CD4-positive, alpha-beta T cell treated with Interleukin-12 subunit alpha and Interleukin-12 subunit beta, for 1 hour (primary cell): Measurements from ENCODE around the gene PIK3CA.
"Not testable (repeated sequence)": the region's sequence is repeated elsewhere in the genome, so short reads cannot be mapped to it uniquely, and the experiment has no call there.

Experiments
- DNase-seq: peaks from one replicate; pipeline ENCODE4 v3.0.0-alpha.2; 2020

Gene PIK3CA

GRCh38 chr3:179265875-179266274 lies 117.7 kb downstream of the PIK3CA start:
- DNase-seq = no peak

- no peak for DNase-seq
Observed at GRCh38 chr3:179266701-179267211, 118.6 kb downstream of the PIK3CA start.

- DNase-seq = no peak
Observed at GRCh38 chr3:179268400-179269051, 120.4 kb downstream of the PIK3CA start.

GRCh38 chr3:179269152-179269707 lies 121.1 kb downstream of the PIK3CA start:
- no peak for DNase-seq

GRCh38 chr3:179272385-179272784 lies 124.2 kb downstream of the PIK3CA start:
- no peak for DNase-seq

GRCh38 chr3:179274434-179274833 lies 126.3 kb downstream of the PIK3CA start:
- not testable (repeated sequence) for DNase-seq

GRCh38 chr3:179276001-179276400 lies 127.8 kb downstream of the PIK3CA start:
- DNase-seq = no peak

- DNase-seq = no peak
Observed at GRCh38 chr3:179276743-179277142, 128.6 kb downstream of the PIK3CA start.

- no peak for DNase-seq
Observed at GRCh38 chr3:179278151-179278550, 130.0 kb downstream of the PIK3CA start.

- no peak for DNase-seq
Observed at GRCh38 chr3:179278932-179279693, 131.0 kb downstream of the PIK3CA start.

GRCh38 chr3:179279837-179280236 lies 131.7 kb downstream of the PIK3CA start:
- DNase-seq = no peak

GRCh38 chr3:179281825-179282224 lies 133.7 kb downstream of the PIK3CA start:
- DNase-seq = no peak

GRCh38 chr3:179286331-179286730 lies 138.2 kb downstream of the PIK3CA start:
- no peak for DNase-seq

- DNase-seq = no peak
Observed at GRCh38 chr3:179288845-179289244, 140.7 kb downstream of the PIK3CA start.

- no peak for DNase-seq
Observed at GRCh38 chr3:179289295-179289694, 141.1 kb downstream of the PIK3CA start.
